SK-N-SH treated with all-trans-retinoic acid at 6 μM for 48 hours (cell line): Measurements from ENCODE around the gene SCG2.

Experiments used
- ATAC-seq: fragments of 200-7000 bp; cut with Tn5 transposase; 3 replicates; pipeline ENCODE4 v1.9.1; 2020; ENCODE audit warnings: mild to moderate bottlenecking, moderate library complexity
- ESRRG ChIP-seq: fragments of 250-450 bp; sonication (Bioruptor Pico); IDR thresholded peaks from 2 replicates; pipeline ENCODE4 v1.6.1; 2021; ENCODE audit warnings: mild to moderate bottlenecking
- ISL1 ChIP-seq: fragments of 250-450 bp; sonication (Bioruptor Pico); IDR thresholded peaks from 2 replicates; pipeline ENCODE4 v2.1.2; 2022; ENCODE audit warnings: mild to moderate bottlenecking, moderate library complexity
- PPARA ChIP-seq: fragments of 250-450 bp; sonication (Bioruptor Pico); IDR thresholded peaks from 2 replicates; pipeline ENCODE4 v1.5.0; 2020; ENCODE audit warnings: mild to moderate bottlenecking, borderline replicate concordance
- SNAI2 ChIP-seq: fragments of 250-450 bp; sonication (Bioruptor Pico); IDR thresholded peaks from 2 replicates; pipeline ENCODE4 v1.5.0; 2020; ENCODE audit warnings: mild to moderate bottlenecking, moderate library complexity
- TCF4 ChIP-seq: fragments of 250-450 bp; sonication (Bioruptor Pico); IDR thresholded peaks from 2 replicates; pipeline ENCODE4 v1.8.0; 2021; ENCODE audit warnings: mild to moderate bottlenecking, moderate library complexity, borderline replicate concordance
- TOX ChIP-seq: fragments of 250-450 bp; sonication (Bioruptor Pico); IDR thresholded peaks from 2 replicates; pipeline ENCODE4 v1.8.0; 2021; ENCODE audit warnings: mild to moderate bottlenecking, moderate library complexity, borderline replicate concordance
- ZFP30 ChIP-seq: fragments of 450-650 bp; formaldehyde crosslinking; IDR thresholded peaks from 2 replicates; pipeline ENCODE4 v1.5.0; 2022; ENCODE audit warnings: mild to moderate bottlenecking, moderate library complexity
- ZNF565 ChIP-seq: fragments of 450-650 bp; formaldehyde crosslinking; conservative IDR thresholded peaks from 2 replicates; pipeline ENCODE4 v1.5.0; 2020; ENCODE audit warnings: low read depth, mild to moderate bottlenecking, moderate library complexity
- ZNF8 ChIP-seq: fragments of 450-650 bp; formaldehyde crosslinking; IDR thresholded peaks from 2 replicates; pipeline ENCODE4 v1.5.0; 2020; ENCODE audit warnings: mild to moderate bottlenecking, moderate library complexity
- TF ChIP-seq, protein P1 (sequence below): fragments of 250-450 bp; sonication (Bioruptor Pico); IDR thresholded peaks from 2 replicates; pipeline ENCODE4 v1.8.0; 2021; ENCODE audit warnings: low read depth, mild to moderate bottlenecking, moderate library complexity, borderline replicate concordance
- TF ChIP-seq, protein P2 (sequence below): fragments of 250-450 bp; sonication (Bioruptor Pico); IDR thresholded peaks from 2 replicates; pipeline ENCODE4 v1.5.1; 2021; ENCODE audit warnings: mild to moderate bottlenecking, moderate library complexity

Gene SCG2

DNA sequence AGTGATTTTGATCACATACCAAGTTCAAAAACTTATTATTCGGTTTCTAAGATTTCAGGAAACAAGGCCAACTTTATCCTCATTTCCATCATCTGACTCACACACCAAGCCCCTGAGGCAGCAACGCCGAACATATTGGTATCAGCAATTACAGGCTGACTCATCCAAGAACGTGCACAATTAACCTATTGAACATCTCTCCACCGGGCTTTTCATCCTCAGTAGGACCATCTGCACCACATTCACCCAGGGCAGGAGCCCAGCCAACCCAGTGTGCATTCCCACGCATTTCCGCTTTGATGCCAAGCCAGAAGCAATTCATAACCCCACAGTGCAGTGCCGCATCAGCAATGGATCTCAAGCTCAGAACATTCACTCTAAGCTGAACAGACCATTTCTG, 52.9 kb downstream of the SCG2 start (continued):
- TF ChIP-seq, protein P1, sequence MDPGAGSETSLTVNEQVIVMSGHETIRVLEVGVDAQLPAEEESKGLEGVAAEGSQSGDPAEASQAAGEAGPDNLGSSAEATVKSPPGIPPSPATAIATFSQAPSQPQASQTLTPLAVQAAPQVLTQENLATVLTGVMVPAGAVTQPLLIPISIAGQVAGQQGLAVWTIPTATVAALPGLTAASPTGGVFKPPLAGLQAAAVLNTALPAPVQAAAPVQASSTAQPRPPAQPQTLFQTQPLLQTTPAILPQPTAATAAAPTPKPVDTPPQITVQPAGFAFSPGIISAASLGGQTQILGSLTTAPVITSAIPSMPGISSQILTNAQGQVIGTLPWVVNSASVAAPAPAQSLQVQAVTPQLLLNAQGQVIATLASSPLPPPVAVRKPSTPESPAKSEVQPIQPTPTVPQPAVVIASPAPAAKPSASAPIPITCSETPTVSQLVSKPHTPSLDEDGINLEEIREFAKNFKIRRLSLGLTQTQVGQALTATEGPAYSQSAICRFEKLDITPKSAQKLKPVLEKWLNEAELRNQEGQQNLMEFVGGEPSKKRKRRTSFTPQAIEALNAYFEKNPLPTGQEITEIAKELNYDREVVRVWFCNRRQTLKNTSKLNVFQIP (CRISPR knock-in tag): no peak
- TF ChIP-seq ZFP30: no peak
- TF ChIP-seq TOX (CRISPR knock-in tag): peak; percentile 46
- no peak for TF ChIP-seq ZNF8 (CRISPR knock-in tag)
- TF ChIP-seq ESRRG (CRISPR knock-in tag): no peak
- TF ChIP-seq ZNF565 (CRISPR knock-in tag): no peak
- no peak for TF ChIP-seq PPARA
- 0 out of 2 replicates have a peak, but pooled peaks have one; percentile 49 for TF ChIP-seq SNAI2
- TF ChIP-seq ISL1 (CRISPR knock-in tag): peak; percentile 93
- TF ChIP-seq, protein P2, sequence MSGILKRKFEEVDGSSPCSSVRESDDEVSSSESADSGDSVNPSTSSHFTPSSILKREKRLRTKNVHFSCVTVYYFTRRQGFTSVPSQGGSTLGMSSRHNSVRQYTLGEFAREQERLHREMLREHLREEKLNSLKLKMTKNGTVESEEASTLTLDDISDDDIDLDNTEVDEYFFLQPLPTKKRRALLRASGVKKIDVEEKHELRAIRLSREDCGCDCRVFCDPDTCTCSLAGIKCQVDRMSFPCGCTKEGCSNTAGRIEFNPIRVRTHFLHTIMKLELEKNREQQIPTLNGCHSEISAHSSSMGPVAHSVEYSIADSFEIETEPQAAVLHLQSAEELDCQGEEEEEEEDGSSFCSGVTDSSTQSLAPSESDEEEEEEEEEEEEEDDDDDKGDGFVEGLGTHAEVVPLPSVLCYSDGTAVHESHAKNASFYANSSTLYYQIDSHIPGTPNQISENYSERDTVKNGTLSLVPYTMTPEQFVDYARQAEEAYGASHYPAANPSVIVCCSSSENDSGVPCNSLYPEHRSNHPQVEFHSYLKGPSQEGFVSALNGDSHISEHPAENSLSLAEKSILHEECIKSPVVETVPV: peak; percentile 4; the same call in 1 of the 2 replicates
- peak; percentile 75 for TF ChIP-seq TCF4

DNA sequence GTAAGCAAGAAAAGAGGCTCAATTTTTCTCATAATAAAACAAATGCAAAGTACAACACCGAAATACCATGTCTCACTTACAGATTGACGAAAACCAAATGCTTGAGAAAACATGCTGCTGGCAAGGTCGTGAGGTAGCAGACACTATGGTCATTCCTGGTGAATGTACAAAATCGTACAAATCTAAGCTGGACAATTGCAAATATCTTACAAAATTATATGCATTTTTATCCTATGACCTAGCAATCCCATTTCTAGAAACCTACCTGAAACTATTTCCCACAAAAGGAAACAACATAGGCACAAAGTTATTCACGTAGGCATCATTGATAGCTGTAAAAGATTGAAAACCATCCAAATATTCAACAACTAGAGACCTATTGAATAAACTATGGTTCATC, 54.0 kb downstream of the SCG2 start:
- peak; percentile 51 for ATAC-seq
- peak; percentile 42; the same call in 1 of the 2 replicates for TF ChIP-seq ISL1 (CRISPR knock-in tag)
- no peak for TF ChIP-seq ZNF565 (CRISPR knock-in tag)
